HepG2 (cell line): ENCODE results near the gene IFNLR1. TPM values are rescaled to one million over a fixed set of nuclear protein-coding genes. Genes with fewer than 3 reads are reported as not detected.

Experiments
- CBX1 ChIP-seq: IDR thresholded peaks from one replicate; pipeline ENCODE4 v1.6.1; 2016; ENCODE audit warnings: antibody characterized with exemption, low read depth
- CREB3 ChIP-seq: sonication (generic); formaldehyde crosslinking; IDR thresholded peaks from 2 replicates; pipeline ENCODE4 v1.5.0; 2020; ENCODE audit warnings: missing genetic modification reagents
- HMGXB3 ChIP-seq: sonication (generic); formaldehyde crosslinking; IDR thresholded peaks from 2 replicates; pipeline ENCODE4 v1.4.0; 2020; ENCODE audit warnings: missing genetic modification reagents, borderline replicate concordance
- NFYB ChIP-seq: sonication (generic); formaldehyde crosslinking; IDR thresholded peaks from 2 replicates; pipeline ENCODE4 v1.4.0; 2020; ENCODE audit warnings: missing genetic modification reagents
- ONECUT2 ChIP-seq: sonication (generic); formaldehyde crosslinking; IDR thresholded peaks from 2 replicates; pipeline ENCODE4 v1.4.0; 2020; ENCODE audit warnings: missing genetic modification reagents
- RCOR2 ChIP-seq: IDR thresholded peaks from 2 replicates; pipeline ENCODE4 v1.6.1; 2016; ENCODE audit warnings: missing biosample characterization, missing genetic modification reagents
- RELA ChIP-seq: sonication (generic); formaldehyde crosslinking; IDR thresholded peaks from 2 replicates; pipeline ENCODE4 v1.4.0; 2020; ENCODE audit warnings: missing genetic modification reagents
- SIX1 ChIP-seq: sonication (generic); formaldehyde crosslinking; IDR thresholded peaks from 2 replicates; pipeline ENCODE4 v1.4.0; 2020; ENCODE audit warnings: missing genetic modification reagents, borderline replicate concordance
- TBX3 ChIP-seq: fragments of 450-650 bp; IDR thresholded peaks from 2 replicates; pipeline ENCODE4 v1.6.1; 2017; ENCODE audit warnings: antibody characterized with exemption, mild to moderate bottlenecking, inconsistent platforms, borderline replicate concordance
- ZBTB21 ChIP-seq: sonication (generic); formaldehyde crosslinking; IDR thresholded peaks from 2 replicates; pipeline ENCODE4 v1.4.0; 2020; ENCODE audit warnings: missing genetic modification reagents
- ZBTB7B ChIP-seq: sonication (generic); formaldehyde crosslinking; IDR thresholded peaks from 2 replicates; pipeline ENCODE4 v1.4.0; 2020; ENCODE audit warnings: missing genetic modification reagents
- ZNF124 ChIP-seq: sonication (generic); formaldehyde crosslinking; IDR thresholded peaks from 2 replicates; pipeline ENCODE4 v1.4.0; 2020; ENCODE audit warnings: missing genetic modification reagents
- ZNF33A ChIP-seq: sonication (generic); formaldehyde crosslinking; IDR thresholded peaks from 2 replicates; pipeline ENCODE4 v1.5.1; 2020; ENCODE audit warnings: missing genetic modification reagents, mild to moderate bottlenecking, moderate library complexity, borderline replicate concordance
- ZNF484 ChIP-seq: sonication (generic); formaldehyde crosslinking; IDR thresholded peaks from 2 replicates; pipeline ENCODE4 v1.5.1; 2020; ENCODE audit warnings: mild to moderate bottlenecking, low read depth, missing genetic modification reagents, borderline replicate concordance
- ZNF562 ChIP-seq: sonication (generic); formaldehyde crosslinking; IDR thresholded peaks from 2 replicates; pipeline ENCODE4 v1.8.0; 2022; ENCODE audit warnings: missing genetic modification reagents, borderline replicate concordance
- ZSCAN22 ChIP-seq: sonication (generic); formaldehyde crosslinking; IDR thresholded peaks from 2 replicates; pipeline ENCODE4 v1.4.0; 2020; ENCODE audit warnings: mild to moderate bottlenecking, missing genetic modification reagents
- polyA plus RNA-seq, 8 experiments: library from polyadenylated mRNA; depleted of rRNA in 3 of 8; stranded (reverse) in 7 of 8; unstranded in 1 of 8; fragments of >200 nt; fragmentation: Illumina TruSeq in 4 of 8; extraction: Trizol in 4 of 8; gene quantifications; 2 replicates each; pipeline versions ENCODE4 v1.2.1 to v1.2.3, GENCODE V29; 2011 to 2016; ENCODE audit warnings: low read depth in 4 of 8, missing spikeins in 1 of 8, mixed read lengths in 1 of 8; ENCODE audit not compliant: insufficient read depth in 1 of 8
- total RNA-seq, 5 experiments: library from RNA; depleted of rRNA; stranded (reverse); fragments of >200 nt; fragmentation: Illumina TruSeq; extraction: Trizol; gene quantifications; 2 replicates each; pipeline ENCODE4 v1.2.3, GENCODE V29; 2016; ENCODE audit warnings: low read depth in 1 of 5
- TF ChIP-seq, protein P1 (sequence below): sonication (generic); formaldehyde crosslinking; IDR thresholded peaks from 2 replicates; pipeline ENCODE4 v1.4.0; 2020; ENCODE audit warnings: mild to moderate bottlenecking, missing genetic modification reagents
- TF ChIP-seq, protein P2 (sequence below): sonication (generic); formaldehyde crosslinking; IDR thresholded peaks from 2 replicates; pipeline ENCODE4 v1.8.1; 2022; ENCODE audit warnings: mild to moderate bottlenecking, missing genetic modification reagents
- TF ChIP-seq, protein P3 (sequence below): sonication (generic); formaldehyde crosslinking; IDR thresholded peaks from 2 replicates; pipeline ENCODE4 v1.4.0; 2020; ENCODE audit warnings: low read depth, missing genetic modification reagents

IFNLR1 gene
- total and polyA plus RNA-seq, 2 of the 13 experiments (the other 11 are each of a cell fraction or from before 2014, with no cell fraction given), result 3.8 to 8.5 TPM

DNA sequence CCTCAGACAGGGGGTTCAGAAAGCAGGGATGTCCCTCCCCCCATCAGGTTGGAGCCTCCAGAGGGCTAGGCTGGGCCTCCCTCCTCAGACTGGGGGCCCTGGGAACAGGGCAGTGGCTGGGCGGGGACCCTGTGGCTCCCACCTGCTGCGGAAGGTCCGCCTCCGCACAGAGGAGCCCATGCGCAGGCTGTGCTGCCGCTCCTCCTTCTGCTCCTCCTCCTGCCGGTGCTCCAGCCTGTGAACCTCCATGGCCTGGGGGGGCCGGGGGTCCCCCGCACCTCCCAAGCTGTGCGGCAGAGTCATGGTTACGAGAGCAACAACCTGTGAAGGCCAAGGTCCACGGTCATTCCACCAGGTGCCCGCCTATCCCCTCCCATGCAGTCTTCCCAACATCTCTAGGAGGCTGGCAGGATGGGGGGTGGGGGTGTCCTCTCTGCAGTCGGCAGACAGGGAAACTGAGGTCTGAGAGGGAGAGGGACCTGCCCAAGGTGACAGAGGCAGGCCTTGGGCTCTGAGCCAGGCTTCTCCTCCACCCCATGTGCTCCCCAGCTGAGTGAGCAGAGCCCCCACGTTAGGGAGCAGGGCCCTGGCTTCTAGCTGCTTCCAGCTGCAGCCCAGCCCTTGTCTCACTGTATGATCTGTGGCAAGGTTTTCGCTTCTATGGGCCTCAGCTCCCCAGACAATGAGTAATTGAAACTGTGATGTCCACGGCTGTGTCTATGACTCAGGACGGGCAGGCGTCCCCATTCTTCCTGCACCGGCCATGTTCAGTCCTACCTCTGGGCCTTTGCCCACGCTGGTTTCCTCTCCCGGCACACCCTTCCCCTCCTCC is 78.5 kb downstream of the IFNLR1 start (continued):
- TF ChIP-seq ONECUT2 (CRISPR knock-in tag) (no peak), ZNF562 (CRISPR knock-in tag) (no peak), ZNF484 (CRISPR knock-in tag) (no peak), ZNF33A (CRISPR knock-in tag) (no peak), TBX3 (no peak), ZBTB7B (peak; percentile 91), ZNF124 (CRISPR knock-in tag) (no peak), ZBTB21 (CRISPR knock-in tag) (no peak; the same call in 1 of the 2 replicates), HMGXB3 (CRISPR knock-in tag) (no peak), CREB3 (no peak), RELA (CRISPR knock-in tag) (peak; percentile 71; the same call in 1 of the 2 replicates), RCOR2 (CRISPR knock-in tag) (no peak), NFYB (CRISPR knock-in tag) (peak; percentile 26; the same call in 1 of the 2 replicates), SIX1 (CRISPR knock-in tag) (no peak), ZSCAN22 (CRISPR knock-in tag) (peak; percentile 99), CBX1 (peak; percentile 65)
- TF ChIP-seq, protein P1, sequence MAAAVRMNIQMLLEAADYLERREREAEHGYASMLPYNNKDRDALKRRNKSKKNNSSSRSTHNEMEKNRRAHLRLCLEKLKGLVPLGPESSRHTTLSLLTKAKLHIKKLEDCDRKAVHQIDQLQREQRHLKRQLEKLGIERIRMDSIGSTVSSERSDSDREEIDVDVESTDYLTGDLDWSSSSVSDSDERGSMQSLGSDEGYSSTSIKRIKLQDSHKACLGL (CRISPR knock-in tag), result 0 out of 2 replicates have a peak, but pooled peaks have one; percentile 26
- TF ChIP-seq, protein P2, sequence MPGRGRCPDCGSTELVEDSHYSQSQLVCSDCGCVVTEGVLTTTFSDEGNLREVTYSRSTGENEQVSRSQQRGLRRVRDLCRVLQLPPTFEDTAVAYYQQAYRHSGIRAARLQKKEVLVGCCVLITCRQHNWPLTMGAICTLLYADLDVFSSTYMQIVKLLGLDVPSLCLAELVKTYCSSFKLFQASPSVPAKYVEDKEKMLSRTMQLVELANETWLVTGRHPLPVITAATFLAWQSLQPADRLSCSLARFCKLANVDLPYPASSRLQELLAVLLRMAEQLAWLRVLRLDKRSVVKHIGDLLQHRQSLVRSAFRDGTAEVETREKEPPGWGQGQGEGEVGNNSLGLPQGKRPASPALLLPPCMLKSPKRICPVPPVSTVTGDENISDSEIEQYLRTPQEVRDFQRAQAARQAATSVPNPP (CRISPR knock-in tag), result no peak
- TF ChIP-seq, protein P3, sequence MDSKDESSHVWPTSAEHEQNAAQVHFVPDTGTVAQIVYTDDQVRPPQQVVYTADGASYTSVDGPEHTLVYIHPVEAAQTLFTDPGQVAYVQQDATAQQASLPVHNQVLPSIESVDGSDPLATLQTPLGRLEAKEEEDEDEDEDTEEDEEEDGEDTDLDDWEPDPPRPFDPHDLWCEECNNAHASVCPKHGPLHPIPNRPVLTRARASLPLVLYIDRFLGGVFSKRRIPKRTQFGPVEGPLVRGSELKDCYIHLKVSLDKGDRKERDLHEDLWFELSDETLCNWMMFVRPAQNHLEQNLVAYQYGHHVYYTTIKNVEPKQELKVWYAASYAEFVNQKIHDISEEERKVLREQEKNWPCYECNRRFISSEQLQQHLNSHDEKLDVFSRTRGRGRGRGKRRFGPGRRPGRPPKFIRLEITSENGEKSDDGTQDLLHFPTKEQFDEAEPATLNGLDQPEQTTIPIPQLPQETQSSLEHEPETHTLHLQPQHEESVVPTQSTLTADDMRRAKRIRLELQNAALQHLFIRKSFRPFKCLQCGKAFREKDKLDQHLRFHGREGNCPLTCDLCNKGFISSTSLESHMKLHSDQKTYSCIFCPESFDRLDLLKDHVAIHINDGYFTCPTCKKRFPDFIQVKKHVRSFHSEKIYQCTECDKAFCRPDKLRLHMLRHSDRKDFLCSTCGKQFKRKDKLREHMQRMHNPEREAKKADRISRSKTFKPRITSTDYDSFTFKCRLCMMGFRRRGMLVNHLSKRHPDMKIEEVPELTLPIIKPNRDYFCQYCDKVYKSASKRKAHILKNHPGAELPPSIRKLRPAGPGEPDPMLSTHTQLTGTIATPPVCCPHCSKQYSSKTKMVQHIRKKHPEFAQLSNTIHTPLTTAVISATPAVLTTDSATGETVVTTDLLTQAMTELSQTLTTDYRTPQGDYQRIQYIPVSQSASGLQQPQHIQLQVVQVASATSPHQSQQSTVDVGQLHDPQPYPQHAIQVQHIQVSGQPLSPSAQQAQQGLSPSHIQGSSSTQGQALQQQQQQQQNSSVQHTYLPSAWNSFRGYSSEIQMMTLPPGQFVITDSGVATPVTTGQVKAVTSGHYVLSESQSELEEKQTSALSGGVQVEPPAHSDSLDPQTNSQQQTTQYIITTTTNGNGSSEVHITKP (CRISPR knock-in tag), result no peak; the same call in 1 of the 2 replicates
